CD14-positive monocyte (primary cell): ENCODE data around the gene PPP1R16B. TPM values are rescaled to one million over a fixed set of nuclear protein-coding genes. Genes with fewer than 3 reads are reported as not detected.
A peak's percentile ranks its signal among the peaks of the same experiment; 100 is the strongest.

Source experiments
- DNase-seq, 3 donors: peaks; one replicate each; pipeline ENCODE4 v3.0.0-alpha.2; 2011 to 2022
- H2AFZ ChIP-seq: 2 replicates; pipeline ENCODE4 v1.6.0; 2012; ENCODE audit warnings: mild to moderate bottlenecking, low read depth, low read length, inconsistent platforms; ENCODE audit not compliant: insufficient read depth, poor library complexity, severe bottlenecking
- H3K27ac ChIP-seq, 2 donors: 1 replicate in 1 of 2; 2 replicates in 1 of 2; pipeline ENCODE4 v1.5.1; 2012 to 2013; ENCODE audit warnings: low read length in 2 of 2, control low read depth in 1 of 2, inconsistent platforms in 1 of 2, low read depth in 1 of 2, mild to moderate bottlenecking in 1 of 2
- H3K27me3 ChIP-seq, 2 donors: one replicate each; pipeline versions ENCODE4 v1.6.0 to v1.6.1; 2011 to 2013; ENCODE audit warnings: low read length in 2 of 2; ENCODE audit not compliant: control insufficient read depth in 2 of 2, insufficient read depth in 2 of 2
- H3K36me3 ChIP-seq, 2 donors: replicated peaks in 1 of 2; 1 replicate in 1 of 2; 2 replicates in 1 of 2; pipeline versions ENCODE4 v1.5.1 to v1.6.1; 2012 to 2013; ENCODE audit warnings: low read length in 2 of 2, control low read depth in 1 of 2, inconsistent platforms in 1 of 2, mild to moderate bottlenecking in 1 of 2; ENCODE audit not compliant: insufficient read depth in 2 of 2, control insufficient read depth in 1 of 2
- H3K4me1 ChIP-seq, 2 donors: 1 replicate in 1 of 2; 2 replicates in 1 of 2; pipeline versions ENCODE4 v1.5.1 to v1.6.1; 2012 to 2013; ENCODE audit warnings: low read length in 2 of 2, control low read depth in 1 of 2, inconsistent platforms in 1 of 2, mild to moderate bottlenecking in 1 of 2, moderate library complexity in 1 of 2; ENCODE audit not compliant: insufficient read depth in 2 of 2, control insufficient read depth in 1 of 2
- H3K4me2 ChIP-seq: replicated peaks from 2 replicates; pipeline ENCODE3; 2012; ENCODE audit warnings: low read length, moderate library complexity, mild to moderate bottlenecking; ENCODE audit not compliant: poor library complexity, severe bottlenecking; ENCODE audit errors: extremely low read depth
- H3K4me3 ChIP-seq, 3 experiments: fragments of 200-600 bp in 1 of 3; sonication (generic) in 1 of 3; replicated peaks in 1 of 3; 1 replicate in 2 of 3; 2 replicates in 1 of 3; pipeline ENCODE4 v1.5.1; 2011 to 2013; ENCODE audit warnings: low read length in 3 of 3, mild to moderate bottlenecking in 3 of 3, control low read depth in 2 of 3, low read depth in 2 of 3, inconsistent platforms in 1 of 3, moderate library complexity in 1 of 3
- H3K79me2 ChIP-seq: 2 replicates; pipeline ENCODE4 v1.6.0; 2012; ENCODE audit warnings: mild to moderate bottlenecking, control low read depth, inconsistent platforms, low read length, moderate library complexity; ENCODE audit not compliant: insufficient read depth
- H3K9ac ChIP-seq: 2 replicates; pipeline ENCODE4 v1.6.0; 2017; ENCODE audit warnings: low read length, mild to moderate bottlenecking; ENCODE audit not compliant: insufficient read depth, poor library complexity, severe bottlenecking
- H3K9me3 ChIP-seq, 2 donors: replicated peaks in 1 of 2; 1 replicate in 1 of 2; 2 replicates in 1 of 2; pipeline versions ENCODE4 v1.5.1 to v1.6.1; 2012 to 2013; ENCODE audit warnings: low read length in 2 of 2, control low read depth in 1 of 2; ENCODE audit not compliant: control insufficient read depth in 1 of 2, insufficient read depth in 1 of 2
- H4K20me1 ChIP-seq: 2 replicates; pipeline ENCODE4 v1.6.0; 2012; ENCODE audit warnings: mild to moderate bottlenecking, low read length, control low read depth, moderate library complexity; ENCODE audit not compliant: insufficient read depth
- H3K27ac Mint-ChIP-seq, 7 donors: one replicate each; pipeline ENCODE4 v1.8.0; 2020; ENCODE audit warnings: mild to moderate bottlenecking in 7 of 7, mixed read lengths in 7 of 7, moderate library complexity in 6 of 7, inconsistent platforms in 2 of 7
- H3K27me3 Mint-ChIP-seq, 3 donors: one replicate each; pipeline ENCODE4 v1.8.0; 2021 to 2022; ENCODE audit warnings: low read depth in 3 of 3, mild to moderate bottlenecking in 3 of 3, mixed read lengths in 3 of 3, moderate library complexity in 3 of 3, inconsistent platforms in 1 of 3
- H3K36me3 Mint-ChIP-seq, 2 donors: one replicate each; pipeline ENCODE4 v1.8.0; 2020; ENCODE audit warnings: mixed read lengths in 2 of 2, inconsistent platforms in 1 of 2, mild to moderate bottlenecking in 1 of 2
- H3K4me1 Mint-ChIP-seq: one replicate; pipeline ENCODE4 v1.8.0; 2020; ENCODE audit warnings: mild to moderate bottlenecking, mixed read lengths
- H3K4me3 Mint-ChIP-seq, 2 donors: one replicate each; pipeline ENCODE4 v1.8.0; 2020; ENCODE audit warnings: mild to moderate bottlenecking in 2 of 2, mixed read lengths in 2 of 2, moderate library complexity in 1 of 2
- H3K9me3 Mint-ChIP-seq, 7 donors: one replicate each; pipeline ENCODE4 v1.8.0; 2020 to 2022; ENCODE audit warnings: mixed read lengths in 7 of 7, mild to moderate bottlenecking in 6 of 7, moderate library complexity in 6 of 7, inconsistent platforms in 2 of 7
- CTCF ChIP-seq: fragments of 200-600 bp; IDR thresholded peaks from one replicate; pipeline ENCODE4 v1.8.0; 2022; ENCODE audit warnings: antibody characterized with exemption, mild to moderate bottlenecking
- WGBS: methylation state at CpG from one replicate; pipeline ENCODE4 v1.1.5; 2013; ENCODE audit warnings: missing lambda C conversion rate; ENCODE audit not compliant: insufficient coverage; 5-methylcytosine and 5-hydroxymethylcytosine counted together
- intact Hi-C, 2 donors: fragments of 100-400 bp; cut with micrococcal nuclease; formaldehyde crosslinking; loops; one replicate each; pipeline versions ENCODE4 v1.15.0 to v1.15.1; 2023
- polyA plus RNA-seq, 3 donors: library from polyadenylated mRNA; depleted of rRNA in 1 of 3; unstranded in 2 of 3; stranded (reverse) in 1 of 3; fragments of 300-500 nt in 2 of 3; fragments of >200 nt in 1 of 3; fragmentation: Illumina TruSeq in 2 of 3; gene quantifications; 1 replicate in 2 of 3; 2 replicates in 1 of 3; pipeline ENCODE4 v1.2.3, GENCODE V29; 2012 to 2021

Gene PPP1R16B
- polyA plus RNA-seq, 3 donors: 1.1 to 4.4 (median 1.4) TPM

DNA sequence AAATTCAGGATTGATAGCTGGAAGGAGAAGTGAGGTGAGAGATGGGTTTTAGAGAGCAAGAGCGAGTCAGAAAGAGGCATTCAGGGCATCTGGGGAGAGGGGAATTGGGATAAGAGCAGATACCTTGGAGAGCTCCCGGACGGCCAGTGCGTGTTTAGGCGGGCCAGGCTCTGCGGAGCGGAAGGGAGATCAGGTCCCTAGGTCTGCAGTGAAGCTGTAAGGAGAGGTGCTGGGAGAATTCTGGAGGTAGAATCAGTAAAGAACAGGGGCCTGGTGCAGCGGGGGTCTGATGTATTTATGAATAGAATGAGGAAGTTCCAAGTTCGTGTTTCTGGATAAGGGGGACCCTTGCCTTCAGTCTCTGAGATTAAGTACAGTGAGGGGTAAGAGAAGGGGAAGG, 73.4 kb downstream of the PPP1R16B start:
- no peak for TF ChIP-seq CTCF
- peaks cover 6 to 23% of the 10 kb centered on the region in 2 donors for H3K4me1 ChIP-seq
- H3K9me3 ChIP-seq: no peaks in the 10 kb centered on the region
- H3K4me1 Mint-ChIP-seq: peaks cover 37% of the 10 kb centered on the region
- no peaks in the 10 kb centered on the region for H3K27me3 ChIP-seq
- intact Hi-C loops: no loop called here
- H3K27ac Mint-ChIP-seq: no peak overlapping the region
- no peak overlapping the region for H3K4me3 Mint-ChIP-seq
- no peak overlapping the region for H3K9ac ChIP-seq
- H3K4me2 ChIP-seq: no peak overlapping the region
- no peaks in the 10 kb centered on the region for H3K36me3 ChIP-seq
- H3K27me3 Mint-ChIP-seq: peaks cover 7 to 8% (median 8%) of the 10 kb centered on the region in 3 donors
- no peak overlapping the region for H2AFZ ChIP-seq
- H3K36me3 Mint-ChIP-seq: peaks cover 0 to 4% of the 10 kb centered on the region in 2 donors
- no peak overlapping the region for H3K4me3 ChIP-seq
- H3K9me3 Mint-ChIP-seq: peaks cover 0 to 1% (median 0%) of the 10 kb centered on the region in 7 donors
- H4K20me1 ChIP-seq: peaks cover 17% of the 10 kb centered on the region
- DNase-seq: no peak
- 61% methylated on average over 9 of the region's 9 CpGs for WGBS
- H3K27ac ChIP-seq: no peak overlapping the region
- no peaks in the 10 kb centered on the region for H3K79me2 ChIP-seq

DNA sequence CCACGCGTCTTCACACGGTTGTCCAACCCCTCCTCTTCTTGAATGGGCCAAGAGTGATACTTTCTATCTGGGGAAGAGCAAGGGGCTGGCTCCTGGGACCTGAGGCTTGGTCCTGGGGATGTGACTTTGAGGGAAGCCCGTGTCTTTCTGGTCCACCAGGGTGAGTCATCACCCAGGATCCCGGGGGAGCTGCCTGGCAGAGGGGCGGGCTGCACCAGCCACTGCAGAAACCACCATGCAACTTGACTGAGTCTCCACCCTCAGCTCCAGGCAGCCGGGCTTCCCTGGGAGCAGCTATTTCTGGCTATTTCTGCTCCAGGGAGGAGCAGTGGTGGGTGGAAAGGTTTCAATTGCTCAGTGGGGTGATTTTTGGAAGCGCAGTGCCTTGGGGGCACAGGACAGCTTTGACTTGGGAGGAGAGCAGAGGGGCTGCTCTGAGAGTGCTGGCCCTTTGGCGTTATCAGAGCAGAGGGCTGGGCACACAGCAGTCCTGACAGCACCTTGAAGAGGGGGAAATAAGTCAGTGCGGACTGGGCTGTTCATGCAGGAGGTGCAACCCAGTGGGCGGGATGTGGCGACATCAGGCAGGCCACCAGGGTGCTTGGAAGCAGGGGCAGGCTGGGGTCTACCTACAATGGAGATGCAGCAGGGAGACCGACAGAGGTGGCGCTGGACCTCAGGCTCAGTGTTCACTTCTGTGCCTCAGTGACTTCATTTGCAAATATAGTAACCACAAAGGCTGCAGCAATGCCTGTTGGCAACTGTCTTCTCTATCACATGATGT, 75.6 kb downstream of the PPP1R16B start:
- Histone ChIP-seq H3K36me3 (no peaks in the 10 kb centered on the region), H3K4me1 (peaks cover 9 to 17% of the 10 kb centered on the region in 2 donors), H3K9me3 (no peaks in the 10 kb centered on the region), H3K4me2 (no peak overlapping the region), H3K27me3 (no peaks in the 10 kb centered on the region), H4K20me1 (peaks cover 5% of the 10 kb centered on the region), H3K79me2 (no peaks in the 10 kb centered on the region), H3K9ac (no peak overlapping the region), H2AFZ (no peak overlapping the region), H3K4me3 (no peak overlapping the region), H3K27ac (no peak overlapping the region)
- Mint-ChIP-seq H3K36me3 (peaks cover 0 to 4% of the 10 kb centered on the region in 2 donors), H3K27ac (peak overlapping the region in 2 of 7 donors; percentile 15 to 66), H3K4me3 (no peak overlapping the region), H3K4me1 (peaks cover 31% of the 10 kb centered on the region), H3K27me3 (peaks cover 0 to 6% (median 5%) of the 10 kb centered on the region in 3 donors), H3K9me3 (peaks cover 0 to 2% (median 0%) of the 10 kb centered on the region in 7 donors)
- TF ChIP-seq CTCF: no peak
- WGBS: 90% methylated on average over 11 of the region's 14 CpGs
- intact Hi-C loops: no loop called here
- DNase-seq: no peak
